Osteoblast (primary cell): ENCODE results near the gene LIPT2. TPM values are rescaled to one million over a fixed set of nuclear protein-coding genes. Genes with fewer than 3 reads are reported as not detected.

Experiments used
- DNase-seq: peaks from one replicate; pipeline ENCODE4 v3.0.0; 2011; ENCODE audit warnings: low spot score, mixed read lengths; ENCODE audit not compliant: insufficient read length; ENCODE audit errors: missing footprints
- H2AFZ ChIP-seq: 2 replicates; pipeline ENCODE4 v1.6.0; 2011; ENCODE audit warnings: mild to moderate bottlenecking, low read length
- H3K27ac ChIP-seq: 2 replicates; pipeline ENCODE4 v1.5.1; 2011; ENCODE audit warnings: mild to moderate bottlenecking, low read depth, low read length, moderate library complexity
- H3K27me3 ChIP-seq: 2 replicates; pipeline ENCODE4 v1.6.0; 2012; ENCODE audit warnings: mild to moderate bottlenecking, control low read depth, inconsistent platforms, low read length, moderate library complexity; ENCODE audit not compliant: insufficient read depth
- H3K36me3 ChIP-seq: 2 replicates; pipeline ENCODE4 v1.5.1; 2011; ENCODE audit warnings: mild to moderate bottlenecking, low read length, control low read depth, moderate library complexity; ENCODE audit not compliant: insufficient read depth
- H3K4me1 ChIP-seq: 2 replicates; pipeline ENCODE4 v1.5.1; 2011; ENCODE audit warnings: mild to moderate bottlenecking, low read length, control low read depth, moderate library complexity; ENCODE audit not compliant: insufficient read depth
- H3K4me2 ChIP-seq: 2 replicates; pipeline ENCODE4 v1.6.0; 2011; ENCODE audit warnings: mild to moderate bottlenecking, low read length; ENCODE audit not compliant: insufficient read depth
- H3K4me3 ChIP-seq: fragments of 200-600 bp; sonication (generic); 3 replicates; pipeline ENCODE4 v1.5.1; 2012; ENCODE audit warnings: mild to moderate bottlenecking, low read length, inconsistent platforms; ENCODE audit not compliant: insufficient read depth
- H3K79me2 ChIP-seq: 2 replicates; pipeline ENCODE4 v1.6.0; 2012; ENCODE audit warnings: mild to moderate bottlenecking, low read length, control low read depth, inconsistent platforms; ENCODE audit not compliant: insufficient read depth
- H3K9me3 ChIP-seq: 2 replicates; pipeline ENCODE4 v1.5.1; 2011; ENCODE audit warnings: low read depth, low read length, control low read depth
- H4K20me1 ChIP-seq: 2 replicates; pipeline ENCODE4 v1.6.0; 2012; ENCODE audit warnings: mild to moderate bottlenecking, low read length, control low read depth; ENCODE audit not compliant: insufficient read depth
- total RNA-seq: library from RNA; depleted of rRNA; stranded (reverse); fragments of >200 nt; gene quantifications from 2 replicates; pipeline ENCODE4 v1.2.3, GENCODE V29; 2012
- TF ChIP-seq, protein P1 (sequence below): IDR thresholded peaks from 2 replicates; pipeline ENCODE4 v1.5.1; 2011; ENCODE audit warnings: mild to moderate bottlenecking, low read depth, low read length, moderate library complexity; ENCODE audit errors: extremely low read depth

The LIPT2 gene
- total RNA-seq, 1 donor: 5.1 TPM

DNA sequence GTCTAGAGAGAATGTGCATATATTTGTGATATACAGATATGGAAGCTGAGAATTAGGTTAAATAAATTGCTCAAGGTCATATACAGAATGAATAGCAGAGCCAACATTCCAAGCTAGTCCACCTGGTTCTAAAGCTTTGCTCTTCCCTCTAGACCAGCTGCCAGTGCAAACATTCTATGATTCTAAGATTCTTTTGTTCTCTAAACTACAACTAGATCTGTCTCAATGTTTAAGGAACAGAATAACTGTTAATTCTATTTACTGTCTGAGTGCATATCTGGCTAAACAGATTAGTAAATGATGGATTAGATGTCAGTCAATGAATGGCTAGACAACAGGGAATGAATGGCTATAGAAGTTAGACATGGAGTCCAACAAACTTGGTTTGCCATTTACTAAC, 45.8 kb downstream of the LIPT2 start:
- H3K27ac ChIP-seq: no peak overlapping the region

DNA sequence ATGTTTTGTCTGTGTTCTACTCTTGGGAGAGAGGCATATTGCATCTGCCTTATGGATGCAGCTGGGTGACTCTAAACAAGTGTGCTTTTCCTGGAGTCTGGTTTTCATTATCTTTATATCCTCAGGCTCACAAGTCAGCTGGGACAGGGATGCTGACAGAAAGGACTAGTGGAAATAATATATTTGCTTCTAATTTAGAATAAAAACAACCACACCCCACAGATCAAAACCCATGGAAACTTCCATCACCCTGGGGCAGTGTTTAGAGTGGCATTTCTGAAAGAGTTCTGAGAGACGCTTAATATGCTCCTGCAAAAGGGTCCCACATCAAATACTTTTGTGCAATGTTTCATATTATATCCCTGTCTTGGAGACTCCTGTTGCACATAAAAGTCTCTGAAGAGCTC, 47.0 kb downstream of the LIPT2 start:
- no peaks in the 10 kb centered on the region for H4K20me1 ChIP-seq
- TF ChIP-seq, protein P1, sequence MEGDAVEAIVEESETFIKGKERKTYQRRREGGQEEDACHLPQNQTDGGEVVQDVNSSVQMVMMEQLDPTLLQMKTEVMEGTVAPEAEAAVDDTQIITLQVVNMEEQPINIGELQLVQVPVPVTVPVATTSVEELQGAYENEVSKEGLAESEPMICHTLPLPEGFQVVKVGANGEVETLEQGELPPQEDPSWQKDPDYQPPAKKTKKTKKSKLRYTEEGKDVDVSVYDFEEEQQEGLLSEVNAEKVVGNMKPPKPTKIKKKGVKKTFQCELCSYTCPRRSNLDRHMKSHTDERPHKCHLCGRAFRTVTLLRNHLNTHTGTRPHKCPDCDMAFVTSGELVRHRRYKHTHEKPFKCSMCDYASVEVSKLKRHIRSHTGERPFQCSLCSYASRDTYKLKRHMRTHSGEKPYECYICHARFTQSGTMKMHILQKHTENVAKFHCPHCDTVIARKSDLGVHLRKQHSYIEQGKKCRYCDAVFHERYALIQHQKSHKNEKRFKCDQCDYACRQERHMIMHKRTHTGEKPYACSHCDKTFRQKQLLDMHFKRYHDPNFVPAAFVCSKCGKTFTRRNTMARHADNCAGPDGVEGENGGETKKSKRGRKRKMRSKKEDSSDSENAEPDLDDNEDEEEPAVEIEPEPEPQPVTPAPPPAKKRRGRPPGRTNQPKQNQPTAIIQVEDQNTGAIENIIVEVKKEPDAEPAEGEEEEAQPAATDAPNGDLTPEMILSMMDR: no peak
- no peak overlapping the region for H3K4me3 ChIP-seq
- no peak for DNase-seq
- no peaks in the 10 kb centered on the region for H3K9me3 ChIP-seq
- H3K27me3 ChIP-seq: no peaks in the 10 kb centered on the region
- H2AFZ ChIP-seq: no peak overlapping the region
- no peaks in the 10 kb centered on the region for H3K79me2 ChIP-seq
- no peak overlapping the region for H3K4me2 ChIP-seq
- H3K36me3 ChIP-seq: no peaks in the 10 kb centered on the region
- peaks cover 23% of the 10 kb centered on the region for H3K4me1 ChIP-seq
- no peak overlapping the region for H3K27ac ChIP-seq

More for the DNA sequence above, 45.8 kb downstream of the LIPT2 start:
- TF ChIP-seq, protein P1: no peak
- Histone ChIP-seq H3K4me3 (no peak overlapping the region), H4K20me1 (no peaks in the 10 kb centered on the region), H3K4me1 (peaks cover 19% of the 10 kb centered on the region), H3K36me3 (no peaks in the 10 kb centered on the region), H3K9me3 (no peaks in the 10 kb centered on the region), H2AFZ (no peak overlapping the region), H3K4me2 (no peak overlapping the region), H3K27me3 (peaks cover 1% of the 10 kb centered on the region), H3K79me2 (no peaks in the 10 kb centered on the region)
- no peak for DNase-seq

- no peak for DNase-seq
- Histone ChIP-seq H3K9me3 (no peaks in the 10 kb centered on the region), H3K4me2 (no peak overlapping the region), H3K36me3 (no peaks in the 10 kb centered on the region), H3K79me2 (no peaks in the 10 kb centered on the region), H3K4me3 (no peak overlapping the region), H4K20me1 (no peaks in the 10 kb centered on the region), H3K27me3 (no peaks in the 10 kb centered on the region), H3K4me1 (peaks cover 14% of the 10 kb centered on the region), H2AFZ (no peak overlapping the region), H3K27ac (no peak overlapping the region)
- TF ChIP-seq, protein P1: no peak
Observed at GRCh38 chr11:74444173-74444826, 49.2 kb downstream of the LIPT2 start.

DNA sequence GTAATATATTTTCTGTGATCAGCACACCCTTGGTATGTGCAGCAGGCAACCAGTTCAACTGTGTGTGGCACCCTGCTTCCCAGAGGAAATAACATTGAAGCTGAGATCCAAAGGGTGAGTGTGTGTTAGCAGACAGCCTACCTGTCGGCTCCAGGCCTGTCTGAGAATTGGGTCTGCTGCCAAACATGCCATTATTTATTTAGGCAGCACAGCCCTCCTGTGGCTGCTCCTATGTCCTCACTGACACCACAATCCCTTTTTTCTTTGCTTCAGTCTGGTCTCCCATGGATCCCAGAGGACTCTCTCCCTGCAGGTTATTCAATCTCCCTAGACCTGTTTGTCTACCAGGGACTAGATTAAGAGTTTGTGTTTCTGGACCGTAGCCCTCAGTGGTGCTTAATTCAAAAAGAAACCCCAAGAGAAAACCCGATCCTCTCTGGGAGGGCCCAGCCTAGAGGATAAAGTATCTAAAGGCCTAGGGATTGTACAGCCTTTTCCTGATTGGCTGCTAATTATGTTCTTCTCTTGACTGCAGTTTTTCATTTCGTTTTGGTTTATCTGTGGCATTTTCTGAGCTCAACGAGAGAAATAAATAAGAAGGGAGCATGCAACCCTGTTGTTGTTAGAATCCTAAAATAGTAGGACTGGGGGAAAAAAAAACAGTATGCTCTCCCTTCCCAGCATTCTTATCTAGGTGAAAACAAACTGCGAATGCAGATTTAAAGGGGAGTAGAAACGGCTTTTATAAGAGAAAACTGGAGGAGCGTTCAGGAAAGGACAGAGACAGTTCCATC, 50.3 kb downstream of the LIPT2 start:
- H4K20me1 ChIP-seq: no peaks in the 10 kb centered on the region
- TF ChIP-seq, protein P1: peak; percentile 10
- no peaks in the 10 kb centered on the region for H3K9me3 ChIP-seq
- DNase-seq: no peak
- peak overlapping the region; percentile 7 for H3K4me3 ChIP-seq
- no peaks in the 10 kb centered on the region for H3K27me3 ChIP-seq
- peak overlapping the region; percentile 53 for H2AFZ ChIP-seq
- peaks cover 11% of the 10 kb centered on the region for H3K4me1 ChIP-seq
- no peaks in the 10 kb centered on the region for H3K79me2 ChIP-seq
- H3K27ac ChIP-seq: no peak overlapping the region
- peak overlapping the region; percentile 40 for H3K4me2 ChIP-seq
- no peaks in the 10 kb centered on the region for H3K36me3 ChIP-seq
